Bone marrow (tissue), 2 donors: ENCODE data around the gene APOB.

ENCODE experiments used
- DNase-seq, 2 donors: peaks; one replicate each; lab custom pipeline; 2025; lab: John Stamatoyannopoulos, UW

APOB gene

GRCh38 chr2:20972792-20973565 is 70.9 kb downstream of the APOB start:
- DNase-seq, result no peak

- DNase-seq, result no peak
Measured at GRCh38 chr2:20972110-20972509, 71.8 kb downstream of the APOB start.

- no peak for DNase-seq
Measured at GRCh38 chr2:20970068-20970467, 73.8 kb downstream of the APOB start.

GRCh38 chr2:20966061-20966595 is 77.7 kb downstream of the APOB start:
- no peak for DNase-seq

GRCh38 chr2:20965221-20965620 is 78.7 kb downstream of the APOB start:
- DNase-seq, result no peak

GRCh38 chr2:20963867-20964266 is 80.0 kb downstream of the APOB start:
- no peak for DNase-seq

GRCh38 chr2:20962939-20963557 is 80.8 kb downstream of the APOB start:
- DNase-seq, result peak; percentile 22 to 40

- no peak for DNase-seq
Measured at GRCh38 chr2:20961858-20962257, 82.0 kb downstream of the APOB start.

GRCh38 chr2:20960003-20960402 is 83.9 kb downstream of the APOB start:
- no peak for DNase-seq

- DNase-seq, result no peak
Measured at GRCh38 chr2:20959252-20959651, 84.6 kb downstream of the APOB start.

GRCh38 chr2:20957788-20958525 is 85.9 kb downstream of the APOB start:
- DNase-seq, result no peak

- no peak for DNase-seq
Measured at GRCh38 chr2:20955277-20956026, 88.4 kb downstream of the APOB start.

- no peak for DNase-seq
Measured at GRCh38 chr2:20953146-20953824, 90.6 kb downstream of the APOB start.
